SIG-M5 treated with dmso at 0.1 percent for 504 hours (cell line): ENCODE measurements around the gene SPG11.
"Not testable (repeated sequence)": the region's sequence is repeated elsewhere in the genome, so short reads cannot be mapped to it uniquely, and the experiment has no call there.

Source experiments
- DNase-seq: peaks from one replicate; lab custom pipeline; 2025; ENCODE audit not compliant: unreplicated experiment; lab: John Stamatoyannopoulos, UW

The SPG11 gene

DNA sequence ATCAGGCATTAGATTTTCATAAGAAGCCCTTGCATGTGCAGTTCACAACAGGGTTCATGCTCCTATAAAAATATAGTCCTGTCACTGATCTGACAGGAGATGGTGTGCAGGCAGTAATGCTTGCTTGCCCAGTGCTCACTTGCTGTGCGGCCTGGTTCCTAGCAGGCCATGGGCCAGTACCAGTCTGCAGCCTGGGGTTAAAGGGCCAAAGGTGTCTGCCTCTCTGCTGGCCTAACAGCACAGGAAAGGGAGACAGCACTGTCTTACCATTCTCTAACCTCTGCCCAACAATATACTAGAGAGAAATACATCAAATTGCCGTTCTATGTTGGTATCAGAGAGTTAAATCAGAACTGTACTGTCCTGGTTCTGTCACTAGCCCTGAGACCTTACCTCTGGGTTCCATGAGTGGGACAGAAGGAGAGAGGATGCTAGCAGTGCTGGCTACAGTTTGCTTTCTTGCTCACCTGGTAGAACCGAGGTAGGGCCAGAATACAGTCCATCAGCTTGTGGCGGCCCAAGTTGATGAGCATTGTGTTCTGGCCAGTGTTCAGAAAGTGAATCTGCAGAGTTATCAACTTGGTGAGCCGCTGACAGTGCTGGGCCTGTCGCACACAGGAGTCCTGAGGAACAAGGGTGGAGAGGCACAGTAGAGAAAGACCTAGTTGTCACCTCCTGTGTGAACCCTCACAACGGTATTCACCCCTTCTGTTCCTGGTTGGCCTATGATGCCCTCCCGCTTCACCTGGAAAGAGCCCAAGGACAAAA lies 97.9 kb downstream of the SPG11 start:
- DNase-seq = no peak

DNA sequence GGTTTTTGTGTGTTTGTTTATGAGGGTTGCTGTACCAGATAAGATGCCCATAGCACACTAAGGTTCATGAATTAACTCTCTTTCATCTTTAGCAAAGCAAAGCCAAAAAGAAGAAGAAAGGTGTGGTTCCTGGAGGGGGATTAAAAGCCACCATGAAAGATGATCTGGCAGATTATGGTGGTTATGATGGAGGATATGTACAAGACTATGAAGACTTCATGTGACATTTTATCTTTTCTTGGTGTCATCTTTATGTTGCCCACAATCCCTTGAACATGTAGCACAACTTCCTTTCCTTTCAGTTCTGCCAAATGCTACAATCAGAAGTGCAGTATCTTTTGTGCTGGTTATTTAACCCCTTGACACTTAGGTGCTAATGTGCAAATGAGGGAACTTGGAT lies 102.5 kb downstream of the SPG11 start:
- not testable (repeated sequence) for DNase-seq

DNA sequence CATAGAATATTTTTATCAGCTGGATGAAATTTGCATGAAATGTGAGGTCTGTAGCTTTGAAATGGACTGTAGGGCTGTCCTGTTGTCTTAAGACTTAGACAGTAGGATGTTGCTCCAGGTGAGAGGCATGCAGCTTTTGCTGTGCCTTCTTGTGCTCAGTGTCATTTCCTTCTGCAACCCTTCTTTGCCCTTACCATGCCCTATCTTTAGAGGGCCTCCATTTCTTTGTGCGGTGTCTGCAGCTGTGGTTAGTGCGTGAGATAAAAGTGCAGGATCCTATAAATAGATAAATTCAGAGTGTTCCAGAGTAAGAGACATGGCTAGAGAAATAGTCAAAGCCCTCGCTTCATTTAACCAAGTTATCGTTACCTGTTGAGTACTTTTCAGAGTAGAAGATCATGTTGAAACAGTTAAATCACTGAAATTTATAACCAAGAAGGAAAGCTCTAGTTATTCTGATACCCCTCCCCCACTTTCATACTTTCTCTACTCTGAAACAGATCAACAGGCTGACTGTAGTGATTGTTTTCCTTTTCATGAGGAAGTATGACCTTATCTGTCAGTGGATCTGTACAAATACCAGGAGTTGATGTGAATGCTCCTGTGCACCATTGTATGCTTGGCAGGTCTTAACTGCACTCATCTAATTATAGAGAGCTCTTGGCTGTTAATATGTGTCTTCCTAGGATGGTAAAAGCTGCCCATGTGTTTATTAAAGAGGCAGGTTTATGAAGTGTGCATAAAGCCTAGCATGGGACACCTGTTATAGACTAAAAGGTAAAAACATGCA lies 108.3 kb downstream of the SPG11 start:
- DNase-seq = no peak

DNA sequence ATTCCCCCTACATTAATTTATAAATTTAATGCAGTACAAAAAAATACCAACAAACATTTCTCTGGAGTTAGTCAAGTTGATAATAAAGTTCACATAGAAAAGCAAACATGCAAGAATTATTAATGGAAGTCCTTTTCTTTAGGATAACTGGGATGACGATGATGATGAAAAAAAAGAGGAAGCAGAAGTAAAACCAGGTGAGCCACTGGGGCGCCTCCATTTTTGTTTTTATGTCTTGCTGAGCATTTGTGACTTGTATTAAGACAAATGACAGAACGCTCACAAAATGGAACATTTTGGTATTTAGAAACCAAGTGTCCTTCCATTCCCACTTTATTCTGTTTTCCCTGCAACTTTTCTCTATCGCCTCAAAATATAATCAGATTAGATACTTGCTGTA lies 112.7 kb downstream of the SPG11 start:
- DNase-seq = no peak

DNA sequence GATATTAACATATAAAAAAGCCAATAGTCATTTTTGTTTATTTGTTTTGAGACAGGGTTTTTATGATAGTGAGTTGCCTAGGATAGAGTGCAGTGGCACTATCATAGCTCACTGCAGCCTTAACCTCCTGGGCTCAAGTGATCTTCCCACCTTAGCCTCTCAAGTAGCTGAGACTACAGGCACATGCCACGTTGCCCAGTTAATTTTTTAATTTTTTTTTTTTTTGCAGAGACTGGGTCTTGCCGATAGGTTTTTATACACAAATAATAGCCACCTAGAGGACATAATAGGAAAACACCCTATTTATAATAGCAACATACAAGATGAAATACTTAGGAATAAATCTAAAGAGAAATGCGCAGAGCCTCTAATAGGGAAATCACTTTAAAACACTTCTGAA lies 113.2 kb downstream of the SPG11 start:
- no peak for DNase-seq

DNA sequence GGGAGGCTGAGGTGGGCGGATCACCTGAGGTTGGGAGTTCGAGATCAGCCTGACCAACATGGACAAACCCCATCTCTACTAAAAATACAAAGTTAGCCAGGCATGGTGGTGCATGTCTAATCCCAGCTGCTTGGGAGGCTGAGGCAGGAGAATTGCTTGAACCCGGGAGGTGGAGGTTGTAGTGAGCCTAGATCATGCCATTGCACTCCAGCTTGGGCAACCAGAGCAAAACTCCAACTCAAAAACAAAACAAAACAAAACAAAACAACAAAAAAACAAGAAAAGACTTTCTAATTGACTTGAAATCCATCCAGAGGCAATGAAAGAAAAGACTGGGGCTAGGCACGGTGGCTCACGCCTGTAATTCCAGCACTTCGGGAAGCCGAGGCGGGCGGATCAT lies 114.3 kb downstream of the SPG11 start:
- DNase-seq = not testable (repeated sequence)

DNA sequence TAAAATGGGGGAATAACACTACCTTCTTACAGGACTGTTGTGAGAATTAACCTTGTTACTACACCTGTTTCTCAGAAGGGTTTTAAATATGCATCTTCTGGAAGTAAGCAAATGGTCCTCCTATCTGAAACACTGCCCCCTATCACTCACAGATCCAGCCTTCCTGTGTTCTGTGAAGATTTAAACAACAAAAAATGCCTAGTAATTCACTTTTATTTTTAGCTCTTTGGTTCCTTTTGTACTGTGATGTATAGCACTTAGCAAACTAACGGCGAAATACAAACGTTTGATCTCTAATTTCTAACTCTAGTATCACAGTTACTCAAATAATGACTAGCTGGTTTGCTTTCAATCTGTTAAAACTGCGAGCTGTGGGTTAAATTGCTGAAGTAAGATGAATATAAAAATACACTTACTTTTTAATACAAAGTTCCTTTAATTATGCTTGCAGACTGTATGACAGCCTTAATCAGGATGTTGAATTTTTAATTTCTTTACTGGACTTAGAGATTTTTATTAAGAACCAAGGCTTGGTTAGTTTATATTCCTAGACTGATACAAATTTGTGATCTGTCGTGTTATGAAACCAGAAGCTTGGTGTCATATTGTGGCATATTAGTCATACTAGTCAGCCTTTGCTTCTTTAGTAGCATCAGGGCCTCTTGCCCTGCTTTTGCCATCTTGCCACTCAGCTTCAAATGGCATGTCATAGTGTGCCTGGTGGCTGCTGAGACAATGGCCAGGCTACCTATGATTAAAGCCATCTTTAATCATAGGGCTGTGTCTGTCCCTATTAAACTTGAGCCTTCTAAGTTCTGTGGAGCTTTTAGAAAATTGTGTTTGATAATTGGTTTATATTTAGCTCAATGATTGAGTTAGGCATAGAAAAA lies 117.3 kb downstream of the SPG11 start:
- DNase-seq = peak; percentile 12

DNA sequence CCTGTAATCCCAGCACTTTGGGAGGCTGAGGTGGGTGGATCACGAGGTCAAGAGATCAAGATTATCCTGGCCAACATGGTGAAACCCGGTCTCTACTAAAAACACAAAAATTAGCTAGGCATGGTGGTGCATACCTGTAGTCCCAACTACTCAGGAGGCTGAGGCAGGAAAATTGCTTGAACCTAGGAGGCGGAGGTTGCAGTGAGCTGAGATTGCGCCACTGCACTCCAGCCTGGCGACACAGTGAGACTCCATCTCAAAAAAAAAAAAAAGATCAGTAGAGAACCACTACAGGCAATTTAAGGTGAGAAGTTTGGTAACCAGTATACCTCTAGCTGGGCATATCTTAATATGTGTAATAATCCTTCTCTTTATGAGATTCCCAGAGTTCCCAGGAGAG lies 118.7 kb downstream of the SPG11 start:
- not testable (repeated sequence) for DNase-seq

DNA sequence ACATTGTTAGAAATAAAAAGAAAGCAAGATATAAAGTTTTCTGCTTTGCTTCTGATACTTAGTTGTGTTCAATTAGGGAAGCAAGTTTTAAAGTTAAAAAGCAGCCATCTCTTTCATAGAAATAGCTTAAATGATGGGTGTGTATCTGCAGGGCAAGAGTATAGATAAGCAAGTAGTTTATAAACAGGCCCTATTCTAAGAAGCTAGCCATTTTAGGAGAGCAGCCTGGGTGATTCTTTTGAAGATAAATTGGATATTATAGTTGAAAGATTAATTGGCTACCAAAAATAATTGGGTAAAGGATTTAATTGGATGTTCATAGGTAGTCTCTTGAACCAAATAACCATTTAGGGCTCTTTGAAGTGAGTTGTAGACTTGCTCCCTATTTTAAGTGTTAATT lies 120.9 kb downstream of the SPG11 start:
- no peak for DNase-seq

DNA sequence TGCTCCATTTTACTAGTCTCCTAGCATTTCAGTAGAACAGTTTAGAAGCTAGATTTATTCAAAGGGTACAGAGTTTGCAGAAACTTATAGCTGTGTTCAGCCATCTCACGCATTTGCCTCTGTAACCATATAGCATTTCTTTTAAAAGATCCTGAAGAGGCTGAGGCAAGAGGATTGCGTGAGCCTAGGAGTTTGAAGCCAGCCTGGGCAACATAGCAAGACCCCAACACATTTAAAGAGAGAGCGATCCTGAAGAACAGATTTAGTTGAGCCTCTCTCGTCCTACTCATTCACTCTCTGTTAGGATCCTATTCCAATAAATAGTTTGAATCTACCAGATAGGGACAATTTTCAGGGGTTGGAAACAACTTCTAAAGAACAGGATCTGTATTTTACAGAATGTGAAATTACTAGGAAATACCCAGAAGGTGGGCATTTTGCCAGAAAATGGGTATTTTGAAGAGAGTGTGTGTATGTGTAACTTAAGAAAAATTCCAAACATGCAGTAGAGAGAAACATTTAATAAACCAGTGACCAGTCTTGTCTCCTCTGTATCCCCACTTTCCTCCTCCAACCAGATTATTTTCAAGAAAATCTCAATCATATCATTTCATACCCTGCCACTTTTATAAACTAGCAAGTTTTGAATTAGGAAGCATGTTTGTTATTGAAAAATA lies 122.0 kb downstream of the SPG11 start:
- no peak for DNase-seq

DNA sequence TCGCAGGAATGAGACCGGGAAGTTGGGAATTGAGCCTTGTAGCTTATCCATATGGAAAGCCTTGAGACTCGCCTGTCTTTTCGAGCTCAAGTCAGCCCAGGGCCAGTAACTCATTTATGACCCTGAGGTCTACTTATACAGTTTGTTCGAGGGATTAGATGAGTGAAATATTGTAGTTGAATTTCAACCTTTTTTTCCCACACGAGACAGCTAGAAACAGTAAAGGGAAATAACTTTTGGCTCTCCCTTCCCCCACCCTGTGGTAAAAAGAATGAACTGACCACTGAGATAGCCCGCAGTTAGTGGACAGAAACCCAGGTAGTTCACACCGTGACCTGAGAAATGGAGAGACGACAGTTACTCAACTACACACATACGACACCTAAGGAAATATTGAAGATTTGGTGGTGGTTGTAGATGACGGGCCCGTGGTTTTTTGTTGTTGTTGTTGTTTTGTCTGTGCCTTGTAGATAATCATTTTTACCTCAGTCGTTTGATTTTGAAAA lies 125.7 kb downstream of the SPG11 start:
- DNase-seq = no peak

DNA sequence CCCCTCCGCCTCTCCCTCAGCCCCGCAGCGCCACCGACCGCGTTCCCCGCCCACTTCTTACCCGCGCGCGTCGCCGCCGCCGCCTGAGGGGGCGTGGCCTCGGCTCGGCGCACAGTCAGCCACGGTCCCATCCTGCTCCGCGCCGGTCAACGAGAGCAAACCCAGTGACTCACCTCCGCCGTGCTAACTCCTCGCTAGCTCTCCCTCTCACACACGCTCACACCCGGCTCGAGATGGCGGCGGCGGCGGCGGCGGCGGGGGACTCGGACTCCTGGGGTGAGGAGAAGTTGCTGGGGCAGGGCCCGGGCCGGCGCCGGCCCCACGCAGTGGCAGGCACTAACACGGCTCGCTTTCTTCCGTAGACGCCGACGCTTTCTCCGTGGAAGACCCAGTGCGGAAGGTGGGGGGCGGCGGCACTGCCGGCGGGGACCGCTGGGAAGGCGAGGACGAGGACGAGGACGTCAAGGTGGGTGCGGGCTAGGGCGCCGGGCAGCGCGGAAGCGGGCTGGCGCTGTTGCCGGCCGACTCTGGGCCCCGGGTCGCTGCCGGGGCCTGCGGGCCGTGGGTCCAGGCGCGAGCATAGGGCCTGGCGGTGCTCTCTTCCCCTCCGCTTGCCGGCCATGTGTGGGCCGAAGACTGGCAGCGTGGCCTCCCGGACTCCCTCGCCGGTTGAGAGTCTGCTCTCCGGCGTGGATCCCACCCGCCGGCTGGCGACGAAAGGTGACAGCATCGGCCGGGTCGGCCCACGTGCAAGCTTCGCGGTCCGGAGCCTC lies 126.3 kb downstream of the SPG11 start, which contains the start of gene EIF3J:
Gene EIF3J, plus strand, starts transcription at position 186 of the 773 bp plus-strand sequence. Its CDS starts 48 bp downstream, at position 234.
- peak; percentile 95 for DNase-seq

DNA sequence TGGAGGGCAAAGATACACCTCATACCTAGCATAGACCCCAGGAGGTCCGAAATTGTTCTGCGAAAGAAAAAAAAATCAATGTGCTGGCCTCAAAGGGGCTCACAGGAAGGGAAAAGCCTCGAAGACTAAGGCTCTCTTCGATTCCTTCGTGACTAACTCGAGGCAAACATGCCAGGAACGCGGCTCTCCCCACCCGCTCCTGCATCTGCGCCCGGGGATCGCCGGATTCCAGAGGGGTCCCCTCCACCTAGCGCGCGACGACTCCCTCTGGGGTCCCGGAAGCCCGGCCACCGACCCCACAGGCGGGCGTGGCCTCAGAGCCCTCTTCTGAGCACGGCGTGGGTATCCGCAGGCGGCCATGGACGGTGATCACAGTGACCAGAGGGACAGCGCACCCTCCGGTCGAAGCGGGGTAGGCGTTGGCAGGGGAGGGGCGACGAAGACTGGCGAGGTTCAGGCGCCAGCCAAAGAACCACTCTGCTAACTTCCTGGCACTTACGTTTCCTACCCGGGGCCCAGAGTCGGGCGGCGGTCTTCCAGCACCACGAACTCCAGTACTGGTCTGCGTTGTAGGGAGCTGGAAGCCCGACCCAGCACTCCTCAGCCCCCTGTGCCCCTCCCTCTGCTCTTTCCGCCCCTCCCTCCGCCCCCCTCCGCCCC lies 127.0 kb downstream of the SPG11 start:
- no peak for DNase-seq

DNA sequence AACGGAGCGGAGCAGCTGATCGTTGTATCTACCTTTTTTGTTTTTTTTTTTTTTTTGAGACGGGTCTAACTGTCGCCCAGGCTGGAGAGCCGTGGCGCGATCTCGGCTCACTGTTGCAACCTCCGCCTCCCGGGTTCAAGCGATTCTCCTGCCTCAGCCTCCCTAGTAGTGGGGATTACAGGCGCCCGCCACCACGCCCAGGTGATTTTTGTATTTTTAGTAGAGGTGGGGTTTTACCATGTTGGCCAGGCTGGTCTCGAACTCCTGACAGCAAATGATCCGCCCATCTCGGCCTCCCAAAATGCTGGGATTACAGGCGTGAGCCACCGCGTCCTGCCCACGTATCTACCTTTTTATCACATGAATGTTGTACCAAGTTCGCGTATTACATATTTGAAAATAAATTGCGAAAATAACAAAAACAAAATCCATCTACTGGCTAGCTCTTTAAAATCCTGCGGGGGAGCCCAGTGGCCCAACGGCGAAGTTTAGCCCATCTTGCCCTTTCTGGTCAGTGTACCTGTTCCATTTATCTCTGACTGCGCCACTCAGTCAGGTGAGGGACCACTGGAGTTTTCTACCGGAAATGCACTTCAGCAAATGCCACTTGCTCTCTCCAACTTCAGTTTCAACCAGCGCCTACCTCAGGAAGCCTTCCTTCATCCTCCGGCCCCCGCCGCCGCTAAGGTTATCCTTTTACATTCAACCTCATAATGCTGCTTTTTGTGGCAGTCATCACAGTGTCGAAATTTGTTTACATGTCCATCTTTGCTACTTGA lies 127.8 kb downstream of the SPG11 start:
- DNase-seq = no peak

DNA sequence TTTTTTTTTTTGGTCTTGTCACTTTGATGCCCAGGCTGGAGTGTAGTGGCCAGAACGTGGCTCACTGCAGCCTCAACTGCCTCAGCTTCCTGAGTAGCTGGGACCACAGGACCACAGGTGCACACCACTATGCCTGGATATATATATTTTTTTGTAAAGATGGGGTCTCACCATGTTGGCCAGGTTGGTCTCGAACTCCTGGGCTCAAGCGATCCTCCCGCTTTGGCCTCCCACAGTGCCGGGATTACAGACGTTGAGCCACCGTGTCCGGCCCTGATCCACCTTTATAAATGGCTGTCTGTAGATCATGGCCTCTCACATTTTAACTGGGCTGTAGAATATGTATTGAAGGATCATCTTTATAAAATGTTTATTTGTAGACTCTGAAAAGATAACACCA lies 128.4 kb downstream of the SPG11 start:
- no peak for DNase-seq

DNA sequence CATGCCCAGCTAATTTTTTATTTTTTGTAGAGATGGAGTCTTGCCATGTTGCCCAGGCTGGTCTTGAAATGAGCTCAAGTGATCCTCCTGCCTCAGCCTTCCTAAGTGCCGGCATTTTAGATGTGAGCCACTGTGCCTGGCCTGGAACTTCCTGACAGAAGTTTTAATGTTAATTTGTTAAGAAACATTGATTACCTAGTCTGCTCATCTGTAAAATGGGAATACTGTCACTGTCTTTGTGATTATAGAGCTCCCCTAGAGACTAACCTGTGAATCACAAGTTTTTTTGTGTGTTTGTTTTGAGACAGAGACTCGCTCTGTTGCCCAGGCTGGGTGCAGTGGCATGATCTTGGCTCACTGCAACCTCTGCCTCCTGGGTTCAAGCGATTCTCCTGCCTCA lies 130.8 kb downstream of the SPG11 start:
- no peak for DNase-seq

DNA sequence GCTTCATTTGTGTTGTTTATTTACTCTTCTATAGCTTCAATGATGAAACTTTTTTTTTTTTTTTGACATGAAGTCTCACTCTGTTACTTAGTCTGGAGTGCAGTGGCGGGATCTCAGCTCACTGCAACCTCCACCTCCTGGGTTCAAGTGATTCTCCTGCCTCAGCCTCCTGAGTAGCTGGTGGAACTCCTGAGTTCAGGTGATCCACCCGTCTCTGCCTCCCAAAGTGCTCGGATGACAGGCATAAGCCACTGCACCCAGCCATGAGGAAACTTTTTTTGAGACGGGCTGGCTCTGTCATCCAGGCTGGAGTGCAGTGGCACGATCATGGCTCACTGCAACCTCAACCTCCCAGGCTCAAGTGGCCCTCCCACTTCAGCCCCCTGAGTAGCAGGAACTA lies 131.2 kb downstream of the SPG11 start:
- DNase-seq = not testable (repeated sequence)

DNA sequence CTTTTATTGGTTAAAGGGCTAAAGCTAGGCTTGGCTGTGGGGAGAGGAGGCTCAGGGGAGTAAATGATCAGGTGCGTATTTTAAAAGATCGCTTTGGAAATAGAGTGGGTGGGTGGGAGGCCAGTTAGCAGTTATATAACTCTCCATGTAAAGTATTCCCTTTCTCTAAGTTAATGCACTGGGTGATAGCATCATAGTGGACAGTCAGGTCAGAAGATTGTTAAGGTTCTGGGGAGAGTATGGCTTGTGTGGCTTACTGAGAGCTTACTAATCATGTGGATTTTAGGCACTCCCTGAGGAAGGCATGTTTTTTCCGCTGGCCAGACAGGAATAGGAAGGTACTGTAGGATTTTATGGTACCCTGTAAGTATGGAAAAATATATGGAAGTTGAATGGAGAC lies 132.8 kb downstream of the SPG11 start:
- DNase-seq = no peak
